WI38 (cell line): Measurements from ENCODE around the gene ROMO1.

Experiments used
- H3K4me3 ChIP-seq: 2 replicates; pipeline ENCODE4 v1.5.1; 2011; ENCODE audit warnings: low read depth, mild to moderate bottlenecking, control low read depth, low read length
- TF ChIP-seq, protein P1 (sequence below): IDR thresholded peaks from 2 replicates; pipeline ENCODE4 v1.5.1; 2012; ENCODE audit warnings: low read depth, mild to moderate bottlenecking, control low read depth, low read length

ROMO1 gene

GRCh38 chr20:35664466-35665206 lies 34.6 kb upstream of the ROMO1 start, which contains the start of the genes CPNE1 and RBM12:
TSS of gene CPNE1 (minus strand) at chr20:35664900. CDS start at chr20:35632923, 31,977 bp downstream.
TSS of gene RBM12 (minus strand) at chr20:35664900. CDS start at chr20:35655322, 9,578 bp downstream.
- peak within 1 kb of the TSS; percentile 84 for H3K4me3 ChIP-seq
- TF ChIP-seq, protein P1, sequence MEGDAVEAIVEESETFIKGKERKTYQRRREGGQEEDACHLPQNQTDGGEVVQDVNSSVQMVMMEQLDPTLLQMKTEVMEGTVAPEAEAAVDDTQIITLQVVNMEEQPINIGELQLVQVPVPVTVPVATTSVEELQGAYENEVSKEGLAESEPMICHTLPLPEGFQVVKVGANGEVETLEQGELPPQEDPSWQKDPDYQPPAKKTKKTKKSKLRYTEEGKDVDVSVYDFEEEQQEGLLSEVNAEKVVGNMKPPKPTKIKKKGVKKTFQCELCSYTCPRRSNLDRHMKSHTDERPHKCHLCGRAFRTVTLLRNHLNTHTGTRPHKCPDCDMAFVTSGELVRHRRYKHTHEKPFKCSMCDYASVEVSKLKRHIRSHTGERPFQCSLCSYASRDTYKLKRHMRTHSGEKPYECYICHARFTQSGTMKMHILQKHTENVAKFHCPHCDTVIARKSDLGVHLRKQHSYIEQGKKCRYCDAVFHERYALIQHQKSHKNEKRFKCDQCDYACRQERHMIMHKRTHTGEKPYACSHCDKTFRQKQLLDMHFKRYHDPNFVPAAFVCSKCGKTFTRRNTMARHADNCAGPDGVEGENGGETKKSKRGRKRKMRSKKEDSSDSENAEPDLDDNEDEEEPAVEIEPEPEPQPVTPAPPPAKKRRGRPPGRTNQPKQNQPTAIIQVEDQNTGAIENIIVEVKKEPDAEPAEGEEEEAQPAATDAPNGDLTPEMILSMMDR: no peak

DNA sequence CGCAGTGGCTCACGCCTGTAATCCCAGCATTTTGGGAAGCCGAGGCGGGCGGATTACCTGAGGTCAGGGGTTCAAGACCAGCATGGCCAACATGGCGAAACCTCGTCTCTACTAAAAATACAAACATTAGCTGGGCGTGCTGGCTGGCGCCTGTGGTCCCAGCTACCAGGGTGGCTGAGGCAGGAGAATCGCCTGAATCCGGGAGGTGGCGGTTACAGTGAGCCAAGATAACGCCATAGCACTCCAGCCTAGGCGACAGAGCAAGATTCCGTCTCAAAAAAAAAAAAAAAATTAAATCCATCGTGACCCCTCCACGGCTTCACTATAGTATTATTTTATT lies 33.3 kb upstream of the ROMO1 start:
- H3K4me3 ChIP-seq: no peak overlapping the region
- TF ChIP-seq, protein P1: no peak

- TF ChIP-seq, protein P1: no peak
- H3K4me3 ChIP-seq: no peak overlapping the region
These were observed 30.0 kb upstream of the ROMO1 start for GRCh38 chr20:35669221-35669620.

GRCh38 chr20:35669681-35670080 lies 29.5 kb upstream of the ROMO1 start:
- no peak overlapping the region for H3K4me3 ChIP-seq
- TF ChIP-seq, protein P1: no peak

GRCh38 chr20:35673884-35674283 lies 25.3 kb upstream of the ROMO1 start:
- no peak overlapping the region for H3K4me3 ChIP-seq
- TF ChIP-seq, protein P1: no peak

GRCh38 chr20:35674921-35675320 lies 24.3 kb upstream of the ROMO1 start:
- TF ChIP-seq, protein P1: no peak
- no peak overlapping the region for H3K4me3 ChIP-seq

- no peak overlapping the region for H3K4me3 ChIP-seq
- TF ChIP-seq, protein P1: no peak
These were observed 18.6 kb upstream of the ROMO1 start for GRCh38 chr20:35680452-35681183.
